Measurements from ENCODE around the gene FAM221B.

DNA sequence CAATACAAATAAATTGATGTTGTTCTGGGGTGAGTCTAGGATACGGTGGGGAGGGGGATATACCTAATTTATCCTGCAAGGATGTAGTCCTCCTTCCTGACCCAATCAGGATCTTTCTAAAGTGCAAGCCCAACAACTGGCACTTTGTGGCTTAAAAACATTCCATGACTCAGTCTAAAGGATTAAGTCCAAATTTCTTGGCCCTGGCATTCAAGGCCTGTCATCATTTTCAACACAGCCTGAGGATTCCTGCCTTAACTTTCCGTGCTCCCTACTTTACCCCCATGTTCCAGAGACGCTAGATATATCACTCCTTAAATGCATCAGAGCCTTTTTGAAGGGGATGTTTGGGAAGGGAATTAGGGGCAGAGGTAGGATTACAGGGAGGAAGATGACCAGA, 1.0 kb downstream of the FAM221B start:
- TF ChIP-seq, protein P1, sequence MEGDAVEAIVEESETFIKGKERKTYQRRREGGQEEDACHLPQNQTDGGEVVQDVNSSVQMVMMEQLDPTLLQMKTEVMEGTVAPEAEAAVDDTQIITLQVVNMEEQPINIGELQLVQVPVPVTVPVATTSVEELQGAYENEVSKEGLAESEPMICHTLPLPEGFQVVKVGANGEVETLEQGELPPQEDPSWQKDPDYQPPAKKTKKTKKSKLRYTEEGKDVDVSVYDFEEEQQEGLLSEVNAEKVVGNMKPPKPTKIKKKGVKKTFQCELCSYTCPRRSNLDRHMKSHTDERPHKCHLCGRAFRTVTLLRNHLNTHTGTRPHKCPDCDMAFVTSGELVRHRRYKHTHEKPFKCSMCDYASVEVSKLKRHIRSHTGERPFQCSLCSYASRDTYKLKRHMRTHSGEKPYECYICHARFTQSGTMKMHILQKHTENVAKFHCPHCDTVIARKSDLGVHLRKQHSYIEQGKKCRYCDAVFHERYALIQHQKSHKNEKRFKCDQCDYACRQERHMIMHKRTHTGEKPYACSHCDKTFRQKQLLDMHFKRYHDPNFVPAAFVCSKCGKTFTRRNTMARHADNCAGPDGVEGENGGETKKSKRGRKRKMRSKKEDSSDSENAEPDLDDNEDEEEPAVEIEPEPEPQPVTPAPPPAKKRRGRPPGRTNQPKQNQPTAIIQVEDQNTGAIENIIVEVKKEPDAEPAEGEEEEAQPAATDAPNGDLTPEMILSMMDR (IDR thresholded peaks at IDR 0.05; ENCODE audit: low read length), result no peak
- TF ChIP-seq EZH2phosphoT487 (IDR thresholded peaks at IDR 0.05; ENCODE audit: low read length), result no peak
- no peak for TF ChIP-seq EZH2 (optimal IDR thresholded peaks at IDR 0.05; ENCODE audit: low read depth, low read length)

Data from MM.1S (cell line).